Stomach (tissue), 9 donors: Measurements from ENCODE around the gene KIF6. TPM values are rescaled to one million over a fixed set of nuclear protein-coding genes. Genes with fewer than 3 reads are reported as not detected.

Experiments used
- DNase-seq, 2 donors: peaks; one replicate each; pipeline versions ENCODE4 v3.0.0 to v3.0.0-alpha.2; 2013 to 2019
- H3K27ac ChIP-seq, 5 donors: fragments of 200-600 bp in 4 of 5; sonication (generic) in 4 of 5; one replicate each; pipeline ENCODE4 v1.5.1; 2013 to 2019; ENCODE audit warnings: mild to moderate bottlenecking in 1 of 5, moderate library complexity in 1 of 5
- H3K27me3 ChIP-seq, 3 donors: fragments of 200-600 bp; sonication (generic); one replicate each; pipeline ENCODE4 v1.5.1; 2017 to 2019; ENCODE audit warnings: mixed run types in 1 of 3
- H3K36me3 ChIP-seq, 4 donors: fragments of 200-600 bp; sonication (generic); 1 replicate in 3 of 4; 2 replicates in 1 of 4; pipeline ENCODE4 v1.5.1; 2016 to 2019
- H3K4me1 ChIP-seq, 4 donors: fragments of 200-600 bp; sonication (generic); one replicate each; pipeline ENCODE4 v1.5.1; 2016 to 2019
- H3K4me3 ChIP-seq, 4 donors: fragments of 200-600 bp; sonication (generic) in 3 of 4; one replicate each; pipeline ENCODE4 v1.5.1; 2016 to 2019; ENCODE audit warnings: mild to moderate bottlenecking in 1 of 4
- H3K9me3 ChIP-seq, 4 donors: fragments of 200-600 bp; sonication (generic); one replicate each; pipeline ENCODE4 v1.5.1; 2016 to 2019
- EP300 ChIP-seq: sonication (generic); formaldehyde crosslinking; IDR thresholded peaks from one replicate; pipeline ENCODE4 v1.6.1; 2017; ENCODE audit warnings: antibody characterized with exemption
- POLR2A ChIP-seq, 4 donors: fragments of 450-650 bp; IDR thresholded peaks; one replicate each; pipeline ENCODE4 v1.6.1; 2016; ENCODE audit warnings: antibody characterized with exemption in 4 of 4, control low read depth in 2 of 4, mild to moderate bottlenecking in 1 of 4, moderate library complexity in 1 of 4
- POLR2AphosphoS5 ChIP-seq, 3 donors: sonication (generic); formaldehyde crosslinking; IDR thresholded peaks; one replicate each; pipeline ENCODE4 v1.6.1; 2016; ENCODE audit warnings: antibody characterized with exemption in 3 of 3
- WGBS, 5 donors: extraction: QIAGEN DNeasy Blood & Tissue Kit in 3 of 5; methylation state at CpG; one replicate each; pipeline versions ENCODE4 v1.1.5 to v1.1.7; 2013 to 2018; 5-methylcytosine and 5-hydroxymethylcytosine counted together
- intact Hi-C: fragments of 100-400 bp; cut with DNase I; formaldehyde crosslinking; loops from one replicate; pipeline ENCODE4 v1.15.1; 2023; ENCODE audit warnings: low total_unique reads
- polyA plus RNA-seq, 3 donors: library from polyadenylated mRNA; stranded (reverse); fragments of 200-250 nt; gene quantifications; one replicate each; pipeline ENCODE4 v1.2.3, GENCODE V29; 2013
- total RNA-seq, 5 donors: library from RNA; depleted of rRNA; stranded (reverse); fragments of >200 nt; gene quantifications; one replicate each; pipeline versions ENCODE4 v1.1.0 to v1.2.3, GENCODE V29; 2014 to 2016
- TF ChIP-seq, protein P1 (sequence below), 7 experiments: fragments of 450-650 bp in 4 of 7; fragments of 200-600 bp in 3 of 7; sonication (generic) in 3 of 7; IDR thresholded peaks; one replicate each; pipeline ENCODE4 v1.5.1; 2016 to 2019; ENCODE audit warnings: antibody characterized with exemption in 7 of 7, control low read depth in 2 of 7, mild to moderate bottlenecking in 1 of 7
- donor health status: healthy with polysubstance abuse.
- donor health status: Bipolar disorder and iron deficiency.
- donor health status: healthy.

KIF6 gene
- total and polyA plus RNA-seq, 8 donors = 0.25 to 9.8 (median 0.37) TPM; not detected in 3

DNA sequence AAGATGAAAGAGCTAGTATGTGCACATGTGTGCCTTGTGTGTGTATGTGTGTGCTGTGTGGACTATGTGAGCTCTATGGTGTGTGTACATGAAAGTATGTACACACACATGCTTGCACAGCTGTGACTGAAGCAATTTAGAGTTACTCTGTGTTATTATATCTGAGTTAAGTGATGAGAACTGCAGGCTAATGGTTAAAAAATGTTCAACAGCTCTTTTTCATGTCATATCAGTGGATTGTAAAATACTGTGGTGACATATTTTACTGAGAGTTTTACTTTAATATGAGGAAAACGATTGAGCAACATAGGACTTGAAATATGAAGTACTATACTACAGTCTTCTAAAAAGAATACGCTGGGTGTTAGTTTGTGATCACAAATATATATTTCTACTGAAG is 207.0 kb downstream of the KIF6 start:
- Histone ChIP-seq H3K27me3 (no peaks in the 10 kb centered on the region), H3K4me3 (no peak overlapping the region), H3K4me1 (peaks cover 0 to 10% (median 3%) of the 10 kb centered on the region in 4 donors), H3K9me3 (no peaks in the 10 kb centered on the region), H3K36me3 (no peaks in the 10 kb centered on the region), H3K27ac (no peak overlapping the region)
- intact Hi-C loops = no loop called here
- 66 to 73% (median 72%) methylated on average over 2 of the region's 2 CpGs for WGBS, 5 donors
- TF ChIP-seq EP300 (no peak), POLR2AphosphoS5 (IDR thresholded peaks at IDR 0.05) (no peak), POLR2A (IDR thresholded peaks at IDR 0.05) (no peak)
- TF ChIP-seq, protein P1, sequence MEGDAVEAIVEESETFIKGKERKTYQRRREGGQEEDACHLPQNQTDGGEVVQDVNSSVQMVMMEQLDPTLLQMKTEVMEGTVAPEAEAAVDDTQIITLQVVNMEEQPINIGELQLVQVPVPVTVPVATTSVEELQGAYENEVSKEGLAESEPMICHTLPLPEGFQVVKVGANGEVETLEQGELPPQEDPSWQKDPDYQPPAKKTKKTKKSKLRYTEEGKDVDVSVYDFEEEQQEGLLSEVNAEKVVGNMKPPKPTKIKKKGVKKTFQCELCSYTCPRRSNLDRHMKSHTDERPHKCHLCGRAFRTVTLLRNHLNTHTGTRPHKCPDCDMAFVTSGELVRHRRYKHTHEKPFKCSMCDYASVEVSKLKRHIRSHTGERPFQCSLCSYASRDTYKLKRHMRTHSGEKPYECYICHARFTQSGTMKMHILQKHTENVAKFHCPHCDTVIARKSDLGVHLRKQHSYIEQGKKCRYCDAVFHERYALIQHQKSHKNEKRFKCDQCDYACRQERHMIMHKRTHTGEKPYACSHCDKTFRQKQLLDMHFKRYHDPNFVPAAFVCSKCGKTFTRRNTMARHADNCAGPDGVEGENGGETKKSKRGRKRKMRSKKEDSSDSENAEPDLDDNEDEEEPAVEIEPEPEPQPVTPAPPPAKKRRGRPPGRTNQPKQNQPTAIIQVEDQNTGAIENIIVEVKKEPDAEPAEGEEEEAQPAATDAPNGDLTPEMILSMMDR (IDR thresholded peaks at IDR 0.05) = no peak
- no peak for DNase-seq

DNA sequence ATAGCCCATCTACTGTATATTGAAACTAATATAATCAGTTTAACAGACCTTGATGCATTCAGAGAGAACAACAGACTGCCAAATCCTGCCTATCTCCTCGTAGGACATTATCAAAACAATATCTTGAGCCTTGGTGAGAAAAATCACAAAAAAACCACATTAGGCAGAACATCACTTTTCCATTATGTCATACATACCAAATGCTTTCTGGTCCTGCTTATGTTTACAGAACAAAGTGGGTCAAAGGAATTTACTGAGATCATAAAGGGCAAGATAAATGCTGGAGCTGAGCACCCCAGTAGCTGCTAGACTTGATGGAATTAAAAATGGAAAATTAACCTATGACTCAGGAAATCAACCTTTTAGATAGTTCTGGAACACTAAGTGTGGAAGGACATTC is 207.5 kb downstream of the KIF6 start:
- WGBS, 5 donors = 17 to 35% (median 21%) methylated on average over 1 of the region's 1 CpG
- peak in 1 of 2 donors; percentile 28 for DNase-seq
- H3K27me3 ChIP-seq = no peaks in the 10 kb centered on the region
- H3K9me3 ChIP-seq = no peaks in the 10 kb centered on the region
- H3K36me3 ChIP-seq = no peaks in the 10 kb centered on the region
- intact Hi-C loops = no loop called here
- TF ChIP-seq POLR2AphosphoS5 (IDR thresholded peaks at IDR 0.05) (no peak), POLR2A (IDR thresholded peaks at IDR 0.05) (no peak), EP300 (no peak)
- TF ChIP-seq, protein P1 (IDR thresholded peaks at IDR 0.05) = no peak
- peaks cover 0 to 10% (median 3%) of the 10 kb centered on the region in 4 donors for H3K4me1 ChIP-seq
- H3K27ac ChIP-seq = no peak overlapping the region
- no peak overlapping the region for H3K4me3 ChIP-seq

DNA sequence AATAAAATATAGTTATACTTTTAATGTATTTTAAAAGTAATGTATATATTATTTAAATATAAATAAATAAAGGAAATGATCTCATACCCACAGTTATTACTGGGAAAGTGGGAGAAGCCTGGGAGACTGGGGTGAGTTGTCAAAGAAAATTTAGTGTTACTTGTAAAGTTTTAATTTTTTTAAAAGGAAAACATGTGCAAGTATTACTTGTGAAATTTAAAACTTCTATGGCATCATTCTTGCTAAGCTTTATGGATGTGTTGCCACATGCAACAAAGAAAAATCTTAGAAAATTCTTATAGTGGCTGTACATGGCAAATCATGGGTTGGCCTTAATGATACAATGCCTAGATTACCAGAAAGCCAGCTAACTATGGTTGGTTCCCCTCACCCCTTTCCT is 208.7 kb downstream of the KIF6 start:
- no peaks in the 10 kb centered on the region for H3K36me3 ChIP-seq
- no peak overlapping the region for H3K4me3 ChIP-seq
- intact Hi-C loops = no loop called here
- DNase-seq = no peak
- H3K27ac ChIP-seq = no peak overlapping the region
- H3K9me3 ChIP-seq = no peaks in the 10 kb centered on the region
- H3K27me3 ChIP-seq = no peaks in the 10 kb centered on the region
- H3K4me1 ChIP-seq = peaks cover 0 to 5% (median 0%) of the 10 kb centered on the region in 4 donors
- TF ChIP-seq POLR2A (IDR thresholded peaks at IDR 0.05) (no peak), POLR2AphosphoS5 (IDR thresholded peaks at IDR 0.05) (no peak), EP300 (no peak)
- TF ChIP-seq, protein P1 (IDR thresholded peaks at IDR 0.05) = no peak

DNA sequence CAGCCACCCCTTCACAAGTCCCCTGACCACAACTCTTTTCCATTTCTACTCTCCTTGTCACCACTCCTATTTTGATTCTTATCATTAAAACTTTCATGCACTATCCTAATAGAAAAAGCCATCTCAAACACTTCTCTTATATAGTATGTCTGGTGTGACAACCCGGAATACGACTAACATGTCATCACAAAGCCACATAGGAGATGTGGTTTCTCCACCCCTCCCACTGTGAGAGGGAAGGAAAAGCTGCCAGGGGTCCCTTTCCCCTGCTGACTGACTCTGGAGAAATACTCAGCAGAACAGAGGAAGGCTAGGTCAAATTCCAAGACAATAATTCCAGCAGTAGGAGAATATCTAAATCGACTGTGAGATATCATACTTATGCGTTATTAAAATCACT is 209.7 kb downstream of the KIF6 start:
- WGBS, 5 donors = 75 to 90% (median 89%) methylated on average over 4 of the region's 4 CpGs
- Histone ChIP-seq H3K4me3 (no peak overlapping the region), H3K27me3 (no peaks in the 10 kb centered on the region), H3K4me1 (peaks cover 0 to under 1% (median 0%) of the 10 kb centered on the region in 4 donors), H3K27ac (no peak overlapping the region), H3K36me3 (no peaks in the 10 kb centered on the region), H3K9me3 (no peaks in the 10 kb centered on the region)
- intact Hi-C loops = no loop called here
- TF ChIP-seq POLR2A (IDR thresholded peaks at IDR 0.05) (no peak), POLR2AphosphoS5 (IDR thresholded peaks at IDR 0.05) (no peak), EP300 (no peak)
- TF ChIP-seq, protein P1 (IDR thresholded peaks at IDR 0.05) = no peak
- no peak for DNase-seq
